Mesangial cell (primary cell): ENCODE results near the gene CERS5. TPM values are rescaled to one million over a fixed set of nuclear protein-coding genes. Genes with fewer than 3 reads are reported as not detected.

ENCODE experiments used
- total RNA-seq: library from RNA; depleted of rRNA; stranded (reverse); fragments of >200 nt; gene quantifications from 2 replicates; pipeline ENCODE4 v1.2.3, GENCODE V29; 2015

The CERS5 gene, protein sequence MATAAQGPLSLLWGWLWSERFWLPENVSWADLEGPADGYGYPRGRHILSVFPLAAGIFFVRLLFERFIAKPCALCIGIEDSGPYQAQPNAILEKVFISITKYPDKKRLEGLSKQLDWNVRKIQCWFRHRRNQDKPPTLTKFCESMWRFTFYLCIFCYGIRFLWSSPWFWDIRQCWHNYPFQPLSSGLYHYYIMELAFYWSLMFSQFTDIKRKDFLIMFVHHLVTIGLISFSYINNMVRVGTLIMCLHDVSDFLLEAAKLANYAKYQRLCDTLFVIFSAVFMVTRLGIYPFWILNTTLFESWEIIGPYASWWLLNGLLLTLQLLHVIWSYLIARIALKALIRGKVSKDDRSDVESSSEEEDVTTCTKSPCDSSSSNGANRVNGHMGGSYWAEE
- 30.5 and 38.8 TPM in 2 replicates for total RNA-seq

DNA sequence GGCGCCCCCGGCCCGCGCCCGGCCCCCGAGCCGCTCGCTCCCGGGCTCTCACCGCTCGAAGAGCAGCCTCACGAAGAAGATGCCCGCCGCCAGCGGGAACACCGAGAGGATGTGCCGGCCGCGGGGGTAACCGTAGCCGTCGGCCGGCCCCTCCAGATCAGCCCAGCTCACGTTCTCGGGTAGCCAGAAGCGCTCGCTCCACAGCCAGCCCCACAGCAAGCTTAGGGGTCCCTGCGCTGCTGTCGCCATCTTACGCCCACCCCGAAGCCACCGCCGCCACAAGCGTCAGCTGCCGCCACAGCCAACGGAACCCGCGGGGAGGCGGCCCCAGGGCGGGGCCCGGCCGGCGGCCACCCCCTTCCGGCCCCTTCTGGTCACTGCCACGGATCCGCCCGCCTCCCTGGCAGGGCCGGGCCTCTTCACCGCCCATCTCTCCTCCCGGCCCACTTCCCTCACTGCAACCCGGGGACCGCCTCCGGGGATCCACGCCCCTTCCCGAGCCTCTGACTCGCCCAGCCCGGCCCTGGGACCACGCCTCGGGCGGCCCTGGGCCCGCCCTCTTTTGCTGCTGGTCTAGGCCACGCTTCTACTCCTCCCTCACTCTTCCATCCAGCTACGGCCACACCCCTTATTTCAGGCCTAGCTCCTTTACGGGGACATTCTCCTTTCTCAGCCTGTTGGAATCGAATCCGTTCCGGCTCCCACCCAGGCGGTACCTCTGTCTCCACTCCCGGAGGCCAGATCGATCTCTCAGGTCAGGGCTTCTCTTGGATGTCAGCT lies at the start of gene CERS5:
Gene CERS5, minus strand, starts transcription at position 321 of the 780 bp plus-strand sequence. Its CDS starts 72 bp downstream, at position 249.

DNA sequence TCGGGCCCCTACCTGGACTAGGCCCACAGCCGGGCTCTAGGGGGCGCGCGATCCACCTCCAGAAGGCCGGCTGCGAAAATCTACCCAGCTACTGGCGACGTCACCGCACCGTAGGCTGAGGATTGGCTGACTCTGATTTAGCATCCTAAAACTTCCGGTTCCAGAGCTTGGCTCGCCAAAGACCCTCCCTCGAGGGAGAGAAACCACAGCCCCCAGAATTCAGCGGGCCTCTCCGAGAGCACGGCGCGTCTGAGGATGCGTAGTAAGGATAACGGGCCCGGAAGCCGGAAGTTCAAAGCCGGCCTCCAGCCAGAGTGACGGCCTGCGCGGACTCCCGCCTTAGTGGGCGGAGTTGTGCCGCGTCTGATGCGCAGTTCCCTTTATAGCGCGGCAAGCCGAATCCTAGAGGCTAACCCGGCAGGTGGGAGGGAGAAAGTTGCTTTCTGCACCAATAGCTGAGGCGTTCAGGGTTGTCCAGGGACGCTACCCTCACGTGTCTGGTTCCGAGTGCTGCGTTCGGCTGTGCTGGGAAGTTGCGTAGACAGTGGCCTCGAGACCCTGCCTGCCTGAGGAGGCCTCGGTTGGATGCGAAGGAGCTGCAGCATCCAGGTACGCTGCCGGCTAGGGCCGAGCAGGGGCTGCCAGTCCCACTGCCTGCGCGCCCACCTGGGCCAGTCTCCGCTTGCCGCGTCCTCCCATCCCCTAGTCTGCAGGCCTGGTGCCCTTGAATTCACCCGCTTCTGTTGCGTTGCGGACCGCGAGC lies 55.3 kb downstream of the CERS5 start, which contains the start of gene COX14:
Gene COX14, plus strand, starts transcription at position 544 of the 763 bp plus-strand sequence. CDS start 7,808 bp downstream, outside the sequence.

DNA sequence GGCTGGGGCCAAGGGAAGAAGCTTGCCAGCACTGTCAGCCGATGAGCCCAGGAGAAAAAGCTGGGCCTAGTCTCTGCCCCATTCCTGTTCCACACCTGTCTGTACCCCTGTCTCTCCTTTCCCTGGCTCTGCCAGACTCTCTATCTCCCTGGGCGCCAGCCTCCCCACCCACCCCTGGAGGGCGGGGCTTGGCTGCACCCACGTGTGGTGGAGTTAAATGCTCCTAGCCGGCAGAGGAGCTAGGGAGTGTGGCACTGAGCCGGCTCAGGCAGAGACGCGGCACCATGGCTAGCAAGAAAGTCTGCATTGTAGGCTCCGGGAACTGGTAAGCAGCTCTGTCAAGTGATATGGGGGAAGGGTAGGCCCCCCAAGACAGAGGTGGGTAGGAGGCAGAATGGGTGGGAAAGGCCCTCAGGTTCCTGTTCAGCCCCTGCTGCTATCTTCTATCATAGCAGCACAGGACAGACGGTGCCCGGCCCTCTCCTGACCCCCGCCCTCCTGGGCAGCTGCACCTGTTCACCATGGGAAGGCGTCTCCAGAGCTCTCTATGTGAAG lies 63.3 kb downstream of the CERS5 start, which contains the start of gene GPD1:
Gene GPD1, plus strand, starts transcription at position 242 of the 555 bp plus-strand sequence. Its CDS starts 43 bp downstream, at position 285.

DNA sequence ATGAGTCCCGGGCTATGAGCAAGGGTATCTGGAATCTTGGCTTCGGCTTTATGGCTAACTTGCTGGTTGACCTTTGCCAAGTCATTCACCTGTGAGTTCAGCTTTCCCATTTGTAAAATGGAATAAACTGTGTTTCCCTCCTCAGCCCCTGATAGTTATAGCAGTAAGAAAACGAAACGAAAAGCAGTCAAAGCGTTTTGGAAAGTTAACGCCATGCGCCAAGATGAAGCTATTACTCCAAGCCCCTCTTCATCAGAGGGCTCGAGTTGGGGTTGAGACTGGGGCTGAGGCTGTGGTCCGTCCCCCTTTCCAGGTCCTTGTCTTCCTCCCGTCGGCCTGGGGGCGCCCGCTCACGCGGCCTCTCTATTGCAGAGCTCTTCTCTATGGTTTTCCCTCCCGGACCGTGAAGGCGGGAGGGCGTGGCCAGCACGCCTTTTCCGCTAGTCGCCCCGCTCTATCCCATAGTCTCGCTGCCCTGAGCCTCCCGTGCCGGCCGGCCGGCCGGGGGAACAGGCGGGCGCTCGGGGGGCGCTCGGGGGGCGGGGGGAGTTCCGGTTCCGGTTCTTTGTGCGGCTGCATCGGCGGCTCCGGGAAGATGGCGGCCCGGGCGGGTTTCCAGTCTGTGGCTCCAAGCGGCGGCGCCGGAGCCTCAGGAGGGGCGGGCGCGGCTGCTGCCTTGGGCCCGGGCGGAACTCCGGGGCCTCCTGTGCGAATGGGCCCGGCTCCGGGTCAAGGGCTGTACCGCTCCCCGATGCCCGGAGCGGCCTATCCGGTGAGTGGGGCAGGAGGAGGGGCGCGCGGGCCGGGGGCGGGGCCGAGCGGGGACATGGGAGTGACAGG lies 82.2 kb downstream of the CERS5 start, which contains the start of gene SMARCD1:
Gene SMARCD1, plus strand, starts transcription at position 568 of the 840 bp plus-strand sequence. Its CDS starts 28 bp downstream, at position 596.

Other genes with a start within 250 kb of the CERS5 start
- gene AQP2, start 216.6 kb downstream of the CERS5 start, total RNA-seq: not detected in 2 replicates
- 0.13 TPM in 1 of 2 replicates, not detected in the other for gene AQP5, start 205.5 kb downstream of the CERS5 start, total RNA-seq
- gene AQP6, start 194.4 kb downstream of the CERS5 start, total RNA-seq: under 0.01 TPM in 1 of 2 replicates, not detected in the other
- gene RACGAP1, start 141.9 kb downstream of the CERS5 start, total RNA-seq: 10.0 and 93.7 TPM in 2 replicates
- gene ASIC1, start 109.8 kb downstream of the CERS5 start, total RNA-seq: 2.6 and 4.8 TPM in 2 replicates
- gene SMARCD1, start 82.0 kb downstream of the CERS5 start, total RNA-seq: 99.4 and 144 TPM in 2 replicates
- 0.25 and 0.33 TPM in 2 replicates for gene GPD1, start 63.4 kb downstream of the CERS5 start, total RNA-seq
- 47.1 and 73.1 TPM in 2 replicates for gene COX14, start 55.1 kb downstream of the CERS5 start, total RNA-seq
- 44.2 and 51.2 TPM in 2 replicates for gene LIMA1, start 116.2 kb upstream of the CERS5 start, total RNA-seq
- gene FAM186A, start 229.2 kb upstream of the CERS5 start, total RNA-seq: not detected in 2 replicates
- 18.4 and 18.6 TPM in 2 replicates for gene LARP4, start 233.5 kb upstream of the CERS5 start, total RNA-seq